Cardiac muscle cell (in vitro differentiated cells and primary cell): ENCODE measurements around the gene SUN1. TPM values are rescaled to one million over a fixed set of nuclear protein-coding genes. Genes with fewer than 3 reads are reported as not detected.
A peak's percentile ranks its signal among the peaks of the same experiment; 100 is the strongest.

ENCODE experiments used
- DNase-seq, 2 donors: peaks; one replicate each; pipeline versions ENCODE4 v3.0.0 to v3.0.0-alpha.2; 2010 to 2017; ENCODE audit warnings: low read depth in 1 of 2, low spot score in 1 of 2
- H3K27ac ChIP-seq: fragments of 200-600 bp; sonication (generic); 2 replicates; pipeline ENCODE4 v1.5.1; 2016
- H3K27me3 ChIP-seq: fragments of 200-600 bp; sonication (generic); 2 replicates; pipeline ENCODE4 v1.6.0; 2016; ENCODE audit warnings: control low read depth
- H3K36me3 ChIP-seq: fragments of 200-600 bp; sonication (generic); 2 replicates; pipeline ENCODE4 v1.5.1; 2016; ENCODE audit warnings: control low read depth
- H3K4me1 ChIP-seq: fragments of 200-600 bp; sonication (generic); 2 replicates; pipeline ENCODE4 v1.8.1; 2017; ENCODE audit warnings: low read depth, mild to moderate bottlenecking, mixed run types
- H3K4me3 ChIP-seq: fragments of 200-600 bp; sonication (generic); 2 replicates; pipeline ENCODE4 v1.5.1; 2016; ENCODE audit warnings: mild to moderate bottlenecking
- H3K9me3 ChIP-seq: fragments of 200-600 bp; sonication (generic); 2 replicates; pipeline ENCODE4 v1.5.1; 2017; ENCODE audit warnings: low read depth, mild to moderate bottlenecking, control low read depth
- polyA plus RNA-seq: library from polyadenylated mRNA; unstranded; fragments of >200 nt; fragmentation: Nextera tagmentation; extraction: Ambion mirVana; gene quantifications from 2 replicates; pipeline ENCODE4 v1.2.1, GENCODE V29; 2016
- total RNA-seq: library from RNA; depleted of rRNA; stranded (reverse); fragments of >200 nt; gene quantifications from 2 replicates; pipeline ENCODE4 v1.2.3, GENCODE V29; 2016
- TF ChIP-seq, protein P1 (sequence below): IDR thresholded peaks from 2 replicates; pipeline ENCODE4 v1.5.1; 2012; ENCODE audit warnings: low read depth, mild to moderate bottlenecking, low read length

The SUN1 gene
- total and polyA plus RNA-seq, 2 experiments from 2014 or later: 172 to 188 TPM

DNA sequence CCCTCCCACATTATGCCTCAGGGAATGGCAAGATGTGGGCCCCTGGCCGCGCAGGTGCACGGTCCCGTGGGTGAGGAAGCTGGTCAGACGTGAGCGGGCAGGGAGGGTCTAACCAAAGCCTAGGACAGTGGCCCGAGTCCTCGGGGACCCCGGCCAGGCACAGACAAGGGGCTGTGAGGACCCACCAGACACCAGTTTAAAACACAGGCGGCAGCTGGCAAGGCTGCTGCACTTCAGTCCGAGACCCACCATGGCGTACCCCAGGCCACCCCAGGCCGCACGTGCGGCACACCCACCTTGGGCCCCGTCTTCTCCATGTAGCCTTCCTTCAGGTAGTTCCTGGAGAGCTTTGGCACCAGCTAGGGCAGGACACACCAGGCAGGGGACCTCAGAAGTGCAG is 67.5 kb downstream of the SUN1 start:
- TF ChIP-seq, protein P1, sequence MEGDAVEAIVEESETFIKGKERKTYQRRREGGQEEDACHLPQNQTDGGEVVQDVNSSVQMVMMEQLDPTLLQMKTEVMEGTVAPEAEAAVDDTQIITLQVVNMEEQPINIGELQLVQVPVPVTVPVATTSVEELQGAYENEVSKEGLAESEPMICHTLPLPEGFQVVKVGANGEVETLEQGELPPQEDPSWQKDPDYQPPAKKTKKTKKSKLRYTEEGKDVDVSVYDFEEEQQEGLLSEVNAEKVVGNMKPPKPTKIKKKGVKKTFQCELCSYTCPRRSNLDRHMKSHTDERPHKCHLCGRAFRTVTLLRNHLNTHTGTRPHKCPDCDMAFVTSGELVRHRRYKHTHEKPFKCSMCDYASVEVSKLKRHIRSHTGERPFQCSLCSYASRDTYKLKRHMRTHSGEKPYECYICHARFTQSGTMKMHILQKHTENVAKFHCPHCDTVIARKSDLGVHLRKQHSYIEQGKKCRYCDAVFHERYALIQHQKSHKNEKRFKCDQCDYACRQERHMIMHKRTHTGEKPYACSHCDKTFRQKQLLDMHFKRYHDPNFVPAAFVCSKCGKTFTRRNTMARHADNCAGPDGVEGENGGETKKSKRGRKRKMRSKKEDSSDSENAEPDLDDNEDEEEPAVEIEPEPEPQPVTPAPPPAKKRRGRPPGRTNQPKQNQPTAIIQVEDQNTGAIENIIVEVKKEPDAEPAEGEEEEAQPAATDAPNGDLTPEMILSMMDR: no peak
- DNase-seq: no peak
- Histone ChIP-seq H3K27me3 (peaks cover 6% of the 10 kb centered on the region), H3K4me1 (no peaks in the 10 kb centered on the region), H3K27ac (no peak overlapping the region), H3K4me3 (no peak overlapping the region), H3K36me3 (peaks cover 8% of the 10 kb centered on the region), H3K9me3 (no peaks in the 10 kb centered on the region)

DNA sequence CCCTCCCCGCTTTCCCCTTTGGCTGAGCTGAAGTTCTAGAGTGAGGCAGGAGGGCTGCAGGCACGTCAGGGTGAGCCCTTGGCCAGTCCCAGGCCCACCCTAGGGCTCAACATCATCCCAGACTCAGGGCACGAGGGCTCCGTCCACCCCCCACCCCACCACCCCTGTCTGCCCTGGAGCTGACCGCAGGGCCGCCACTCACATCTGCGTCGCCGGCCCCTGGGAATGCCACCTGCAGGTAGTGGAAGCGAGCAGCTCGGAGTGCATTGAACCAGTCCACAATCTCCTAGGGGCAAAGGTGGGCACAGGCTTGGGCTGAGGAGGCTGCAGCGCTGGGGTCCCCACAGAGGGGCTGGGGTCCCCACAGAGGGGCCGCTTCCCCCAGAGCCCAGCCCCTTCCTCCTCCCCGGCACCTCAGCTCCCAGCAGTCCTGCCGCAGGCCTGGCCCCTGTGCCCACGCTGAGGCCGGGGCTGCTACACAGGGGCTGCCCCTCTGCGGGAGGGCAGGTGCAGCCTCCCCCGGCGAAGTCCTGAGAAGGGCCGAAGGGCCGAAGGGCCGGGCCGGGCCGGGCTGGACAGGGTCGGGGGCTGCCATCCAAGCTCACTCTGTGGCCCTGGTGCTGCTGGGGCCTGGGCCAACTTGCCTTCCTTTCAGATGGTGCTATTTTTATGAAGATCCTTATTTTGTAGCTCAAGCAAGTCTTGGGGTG is 68.2 kb downstream of the SUN1 start:
- Histone ChIP-seq H3K27me3 (peaks cover 11% of the 10 kb centered on the region), H3K27ac (no peak overlapping the region), H3K36me3 (peaks cover 8% of the 10 kb centered on the region), H3K4me3 (no peak overlapping the region), H3K4me1 (no peaks in the 10 kb centered on the region), H3K9me3 (no peaks in the 10 kb centered on the region)
- TF ChIP-seq, protein P1: no peak
- no peak for DNase-seq

DNA sequence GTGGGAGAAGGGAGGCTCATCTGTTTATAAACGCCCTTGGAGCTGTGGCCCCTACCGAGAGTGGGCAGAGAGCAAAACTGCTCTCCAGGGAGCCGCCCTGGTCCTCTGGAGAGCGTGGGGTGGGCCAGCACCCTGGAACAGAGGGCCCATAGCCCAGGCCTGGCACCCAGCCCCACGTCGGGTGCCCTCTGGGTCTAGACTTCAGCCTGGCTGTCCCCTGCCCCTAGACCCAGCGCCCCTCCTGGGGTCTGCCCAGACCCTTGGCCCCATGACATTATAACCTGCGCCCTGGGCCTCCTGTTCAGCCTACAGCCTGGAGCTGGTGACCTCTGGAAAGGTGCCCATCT is 68.7 kb downstream of the SUN1 start:
- Histone ChIP-seq H3K36me3 (peaks cover 6% of the 10 kb centered on the region), H3K27ac (no peak overlapping the region), H3K9me3 (no peaks in the 10 kb centered on the region), H3K27me3 (peaks cover 11% of the 10 kb centered on the region), H3K4me3 (no peak overlapping the region), H3K4me1 (no peaks in the 10 kb centered on the region)
- TF ChIP-seq, protein P1: no peak
- DNase-seq: no peak

DNA sequence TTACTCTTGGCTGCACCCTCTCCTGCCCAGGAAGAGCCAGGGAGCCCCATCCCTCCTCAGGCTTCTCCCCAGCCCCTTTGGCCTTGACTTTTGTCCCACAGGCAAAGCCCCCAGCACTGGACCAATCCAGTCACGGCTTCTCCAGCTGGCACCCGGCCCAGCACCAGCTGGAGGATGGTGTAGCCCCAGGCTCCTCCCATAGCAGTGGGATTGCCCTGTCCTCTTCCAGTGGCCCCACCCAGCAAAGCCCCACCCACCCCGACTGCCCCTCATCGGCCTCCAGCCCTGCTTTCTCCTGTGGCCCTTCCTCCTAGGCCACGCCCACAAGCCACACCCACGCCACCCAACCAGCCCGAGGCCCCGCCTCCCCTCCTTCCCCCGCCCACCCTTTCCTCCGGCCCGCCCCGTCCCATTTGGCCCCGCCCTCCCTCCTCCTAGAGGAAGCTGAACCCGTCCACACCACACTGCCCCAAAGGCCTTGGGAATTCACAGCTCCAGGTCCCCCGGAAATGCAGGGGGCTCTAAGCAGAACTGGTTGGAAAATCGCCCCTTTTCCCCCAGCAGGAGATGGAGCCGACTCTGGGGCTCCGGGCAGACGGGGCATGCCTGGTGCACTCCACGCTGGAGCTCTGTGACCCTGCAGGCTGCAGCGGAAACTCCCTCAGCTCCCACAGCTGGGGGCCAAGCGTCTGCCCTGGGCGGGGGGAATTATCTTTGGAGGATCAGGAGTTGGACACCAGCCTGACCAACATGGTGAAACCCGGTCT is 69.3 kb downstream of the SUN1 start:
- peaks cover 11% of the 10 kb centered on the region for H3K27me3 ChIP-seq
- H3K9me3 ChIP-seq: no peaks in the 10 kb centered on the region
- H3K4me1 ChIP-seq: no peaks in the 10 kb centered on the region
- H3K36me3 ChIP-seq: peaks cover 1% of the 10 kb centered on the region
- H3K27ac ChIP-seq: no peak overlapping the region
- TF ChIP-seq, protein P1: no peak
- no peak overlapping the region for H3K4me3 ChIP-seq
- DNase-seq: peak; percentile 86 to 90

DNA sequence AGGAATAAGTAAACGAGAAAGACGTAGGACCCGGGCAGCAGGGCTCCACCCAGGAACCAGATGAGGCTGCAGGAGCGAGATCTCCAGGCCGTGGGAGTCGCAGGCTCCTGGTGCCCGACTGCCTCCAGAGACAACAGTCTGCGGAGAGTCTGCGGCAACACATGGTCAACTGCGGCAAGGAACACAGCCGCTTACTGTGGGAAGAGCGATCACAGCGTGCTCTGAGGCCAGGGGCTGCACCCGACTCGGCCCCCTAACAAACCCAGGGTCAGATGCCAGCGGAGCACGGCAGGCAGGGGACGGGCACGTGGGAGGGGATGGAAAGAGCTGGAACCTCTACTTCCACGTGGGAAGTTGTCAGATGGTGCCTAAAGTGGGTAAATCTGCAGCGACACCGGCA is 70.7 kb downstream of the SUN1 start:
- Histone ChIP-seq H3K4me1 (no peaks in the 10 kb centered on the region), H3K36me3 (no peaks in the 10 kb centered on the region), H3K4me3 (no peak overlapping the region), H3K27me3 (peaks cover 11% of the 10 kb centered on the region), H3K9me3 (no peaks in the 10 kb centered on the region), H3K27ac (no peak overlapping the region)
- TF ChIP-seq, protein P1: no peak
- no peak for DNase-seq
